D721Med (cell line): Measurements from ENCODE around the gene PADI1.

Source experiments
- DNase-seq: peaks from one replicate; pipeline ENCODE4 v3.0.0; 2011; ENCODE audit warnings: low spot score; ENCODE audit not compliant: insufficient read length
- FAIRE-seq: peaks from 2 replicates; lab custom pipeline; 2011; peaks lifted over from hg19 to GRCh38; lab: Jason Lieb, UNC
- CTCF ChIP-seq: IDR thresholded peaks from 2 replicates; pipeline ENCODE4 v1.5.1; 2012; ENCODE audit warnings: mild to moderate bottlenecking, control low read depth; ENCODE audit not compliant: insufficient read depth; ENCODE audit errors: missing control alignments

PADI1 gene

GRCh38 chr1:17259233-17259873, 54.4 kb downstream of the PADI1 start:
- DNase-seq (no peak), FAIRE-seq (no peak)
- TF ChIP-seq CTCF, result no peak

GRCh38 chr1:17260264-17260663, 55.3 kb downstream of the PADI1 start:
- FAIRE-seq (no peak), DNase-seq (no peak)
- TF ChIP-seq CTCF, result no peak

GRCh38 chr1:17260738-17261137, 55.8 kb downstream of the PADI1 start:
- DNase-seq, result no peak
- no peak for TF ChIP-seq CTCF
- FAIRE-seq, result no peak

GRCh38 chr1:17263936-17264335, 59.0 kb downstream of the PADI1 start:
- no peak for DNase-seq
- FAIRE-seq, result no peak
- TF ChIP-seq CTCF, result no peak

GRCh38 chr1:17264470-17264869, 59.5 kb downstream of the PADI1 start:
- DNase-seq, result no peak
- FAIRE-seq, result no peak
- no peak for TF ChIP-seq CTCF

- no peak for DNase-seq
- FAIRE-seq, result no peak
- no peak for TF ChIP-seq CTCF
These were observed 60.2 kb downstream of the PADI1 start for GRCh38 chr1:17265162-17265561.

GRCh38 chr1:17265950-17266349, 61.0 kb downstream of the PADI1 start:
- TF ChIP-seq CTCF, result no peak
- no peak for FAIRE-seq

More at GRCh38 chr1:17265950-17266349, 61.0 kb downstream of the PADI1 start:
- no peak for DNase-seq
